Stimulated activated memory B cell treated with anti-CD40 and anti-IgM and Interleukin-4, amounts not matched to agents 10 μg/mL and 1 μg/mL and 100 μg/mL, for 72 hours (primary cell): ENCODE results near the gene NCBP3.
A peak's percentile ranks its signal among the peaks of the same experiment; 100 is the strongest.

ENCODE experiments used
- ATAC-seq: fragments of 150-1000 bp; cut with Tn5 transposase; 2 replicates; pipeline ENCODE4 v1.10.0; 2021
- H3K27ac Mint-ChIP-seq: one replicate; pipeline ENCODE4 v1.8.0; 2022; ENCODE audit warnings: mild to moderate bottlenecking, mixed read lengths
- H3K27me3 Mint-ChIP-seq: one replicate; pipeline ENCODE4 v1.8.0; 2022; ENCODE audit warnings: mixed read lengths
- H3K36me3 Mint-ChIP-seq: one replicate; pipeline ENCODE4 v1.8.0; 2022; ENCODE audit warnings: mixed read lengths
- H3K4me1 Mint-ChIP-seq: one replicate; pipeline ENCODE4 v1.8.0; 2022; ENCODE audit warnings: mixed read lengths
- H3K4me3 Mint-ChIP-seq: one replicate; pipeline ENCODE4 v1.8.0; 2022; ENCODE audit warnings: mild to moderate bottlenecking, moderate library complexity, mixed read lengths
- H3K9me3 Mint-ChIP-seq: one replicate; pipeline ENCODE4 v1.8.0; 2022; ENCODE audit warnings: mixed read lengths

The NCBP3 gene

DNA sequence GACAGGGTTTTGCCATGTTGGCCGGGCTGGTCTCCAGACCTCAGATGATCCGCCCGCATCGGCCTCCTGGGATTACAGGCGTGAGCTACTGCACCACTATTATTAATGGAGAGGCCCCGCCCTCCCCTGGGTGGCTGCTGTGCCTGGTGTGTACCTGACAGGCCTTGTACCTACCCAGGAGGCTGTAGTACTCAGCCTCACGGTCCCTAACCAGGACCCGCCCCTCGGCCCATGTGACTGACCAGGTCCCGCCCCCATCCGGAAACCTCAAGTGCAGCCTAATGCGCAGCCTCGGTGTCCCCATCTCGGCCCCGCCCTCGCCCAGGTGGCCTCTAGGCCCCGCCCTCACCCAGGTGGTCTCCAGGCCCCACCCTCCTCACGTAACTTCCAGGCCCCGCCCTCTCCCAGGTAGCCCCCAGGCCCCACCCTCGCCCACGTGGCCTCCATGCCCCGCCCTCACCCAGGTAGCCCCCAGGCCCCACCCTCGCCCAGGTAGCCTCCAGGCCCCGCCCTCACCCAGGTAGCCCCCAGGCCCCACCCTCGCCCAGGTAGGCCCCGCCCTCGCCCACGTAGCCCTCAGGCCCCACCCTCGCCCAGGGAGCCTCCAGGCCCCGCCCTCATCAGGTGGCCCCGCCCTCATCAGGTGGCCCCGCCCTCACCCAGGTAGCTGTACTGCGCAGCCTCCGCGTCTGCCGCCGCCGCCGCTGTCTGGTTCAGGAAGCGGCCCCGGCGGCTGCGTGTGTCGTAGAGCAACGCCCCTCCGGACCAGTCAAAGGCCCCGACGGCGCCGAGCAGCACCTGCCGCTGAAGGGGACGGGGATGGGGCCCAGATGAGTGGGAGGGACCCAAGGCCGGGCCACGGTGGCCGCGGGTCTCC is 91.3 kb downstream of the NCBP3 start:
- Mint-ChIP-seq H3K9me3 (peaks cover 2% of the 10 kb centered on the region), H3K27me3 (no peaks in the 10 kb centered on the region), H3K4me3 (peak overlapping the region; percentile 76), H3K4me1 (peaks cover 26% of the 10 kb centered on the region), H3K27ac (peak overlapping the region; percentile 85), H3K36me3 (no peaks in the 10 kb centered on the region)
- ATAC-seq: peak; percentile 85

DNA sequence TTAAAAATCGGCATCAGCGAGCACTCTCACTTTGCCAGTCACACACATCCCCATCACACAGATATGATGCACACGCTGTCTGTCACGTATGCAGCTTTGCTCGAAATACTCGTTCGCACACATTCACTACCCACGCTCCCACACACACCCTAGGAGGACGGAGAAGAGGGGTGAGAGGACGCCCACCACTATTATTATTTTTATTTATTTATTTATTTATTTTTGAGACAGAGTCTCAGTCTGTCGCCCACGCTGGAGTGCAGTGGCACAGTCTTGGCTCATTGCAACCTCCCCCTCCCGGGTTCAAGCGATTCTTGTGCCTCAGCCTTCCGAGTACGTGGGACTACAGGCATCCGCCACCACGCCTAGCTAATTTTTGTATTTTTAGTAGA is 92.0 kb downstream of the NCBP3 start:
- peak overlapping the region; percentile 85 for H3K27ac Mint-ChIP-seq
- peaks cover 26% of the 10 kb centered on the region for H3K4me1 Mint-ChIP-seq
- no peaks in the 10 kb centered on the region for H3K9me3 Mint-ChIP-seq
- H3K36me3 Mint-ChIP-seq: no peaks in the 10 kb centered on the region
- no peak overlapping the region for H3K4me3 Mint-ChIP-seq
- no peak for ATAC-seq
- no peaks in the 10 kb centered on the region for H3K27me3 Mint-ChIP-seq

DNA sequence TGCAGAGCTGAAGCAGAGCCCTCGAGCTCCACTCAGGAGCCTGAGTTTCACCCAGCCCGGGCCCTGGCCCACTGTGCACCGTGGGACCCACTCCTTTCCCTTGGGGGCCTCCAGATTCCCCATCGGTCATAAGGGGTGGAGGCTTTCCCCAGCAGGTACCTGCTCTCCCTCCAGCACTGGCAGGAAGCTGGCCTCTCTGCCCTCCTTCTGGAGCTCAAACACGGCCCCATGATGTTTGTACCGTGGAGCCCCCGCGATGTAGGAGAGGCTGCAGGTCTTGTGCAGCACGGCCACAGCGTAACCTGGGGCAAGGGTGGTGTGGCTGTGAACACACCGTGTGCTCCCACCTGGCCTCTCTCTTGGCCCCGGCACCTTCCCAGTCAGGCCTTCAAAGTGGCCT is 92.4 kb downstream of the NCBP3 start:
- H3K9me3 Mint-ChIP-seq: no peaks in the 10 kb centered on the region
- H3K4me3 Mint-ChIP-seq: no peak overlapping the region
- H3K27ac Mint-ChIP-seq: no peak overlapping the region
- H3K4me1 Mint-ChIP-seq: peaks cover 26% of the 10 kb centered on the region
- no peaks in the 10 kb centered on the region for H3K36me3 Mint-ChIP-seq
- no peak for ATAC-seq
- H3K27me3 Mint-ChIP-seq: no peaks in the 10 kb centered on the region
